Measurements from ENCODE around the gene IL36B.
A peak's percentile ranks its signal among the peaks of the same experiment; 100 is the strongest.
"Not testable (repeated sequence)": the region's sequence is repeated elsewhere in the genome, so short reads cannot be mapped to it uniquely, and the experiment has no call there.

The IL36B gene

GRCh38 chr2:113052396-113052917, at the start of gene IL36B:
TSS of gene IL36B (minus strand) at chr2:113052867.
- DNase-seq (ENCODE audit: low spot score), result no peak

GRCh38 chr2:113102133-113102532, 49.5 kb upstream of the IL36B start:
- no peak for DNase-seq (ENCODE audit: low spot score)

- no peak for DNase-seq (ENCODE audit: low spot score)
Observed at GRCh38 chr2:113098532-113098931, 45.9 kb upstream of the IL36B start.

- no peak for DNase-seq (ENCODE audit: low spot score)
Observed at GRCh38 chr2:113098041-113098440, 45.4 kb upstream of the IL36B start.

GRCh38 chr2:113096842-113097618, 44.4 kb upstream of the IL36B start:
- DNase-seq (ENCODE audit: low spot score), result not testable (repeated sequence)

- not testable (repeated sequence) for DNase-seq (ENCODE audit: low spot score)
Observed at GRCh38 chr2:113096306-113096705, 43.6 kb upstream of the IL36B start.

- no peak for DNase-seq (ENCODE audit: low spot score)
Observed at GRCh38 chr2:113093613-113093977, 40.9 kb upstream of the IL36B start.

- DNase-seq (ENCODE audit: low spot score), result no peak
Observed at GRCh38 chr2:113092864-113093612, 40.4 kb upstream of the IL36B start.

- no peak for DNase-seq (ENCODE audit: low spot score)
Observed at GRCh38 chr2:113091231-113091896, 38.7 kb upstream of the IL36B start.

GRCh38 chr2:113089916-113090315, 37.2 kb upstream of the IL36B start:
- no peak for DNase-seq (ENCODE audit: low spot score)

GRCh38 chr2:113088213-113088992, 35.7 kb upstream of the IL36B start:
- DNase-seq (ENCODE audit: low spot score), result no peak

- no peak for DNase-seq (ENCODE audit: low spot score)
Observed at GRCh38 chr2:113085542-113085941, 32.9 kb upstream of the IL36B start.

GRCh38 chr2:113084249-113085000, 31.8 kb upstream of the IL36B start:
- DNase-seq (ENCODE audit: low spot score), result peak; percentile 34

- no peak for DNase-seq (ENCODE audit: low spot score)
Observed at GRCh38 chr2:113083296-113083695, 30.6 kb upstream of the IL36B start.

- DNase-seq (ENCODE audit: low spot score), result no peak
Observed at GRCh38 chr2:113081488-113082210, 29.0 kb upstream of the IL36B start.

- DNase-seq (ENCODE audit: low spot score), result peak; percentile 45
Observed at GRCh38 chr2:113080134-113080533, 27.5 kb upstream of the IL36B start.

- DNase-seq (ENCODE audit: low spot score), result no peak
Observed at GRCh38 chr2:113079131-113079530, 26.5 kb upstream of the IL36B start.

- peak; percentile 50 for DNase-seq (ENCODE audit: low spot score)
Observed at GRCh38 chr2:113078350-113078839, 25.7 kb upstream of the IL36B start.

- DNase-seq (ENCODE audit: low spot score), result no peak
Observed at GRCh38 chr2:113077921-113078320, 25.3 kb upstream of the IL36B start.

GRCh38 chr2:113076954-113077669, 24.4 kb upstream of the IL36B start:
- no peak for DNase-seq (ENCODE audit: low spot score)
